Vagina (tissue), 2 donors: ENCODE measurements around the gene METTL23. TPM values are rescaled to one million over a fixed set of nuclear protein-coding genes. Genes with fewer than 3 reads are reported as not detected.

Source experiments
- DNase-seq, 2 donors: peaks; one replicate each; pipeline ENCODE4 v3.0.0-alpha.2; 2017; ENCODE audit errors: extremely low spot score in 2 of 2
- H3K27ac ChIP-seq: fragments of 200-600 bp; sonication (generic); one replicate; pipeline ENCODE4 v1.5.1; 2019
- H3K27me3 ChIP-seq: fragments of 200-600 bp; sonication (generic); one replicate; pipeline ENCODE4 v1.5.1; 2019
- H3K36me3 ChIP-seq, 2 donors: fragments of 200-600 bp; sonication (generic); one replicate each; pipeline ENCODE4 v1.5.1; 2017 to 2019
- H3K4me1 ChIP-seq: fragments of 200-600 bp; sonication (generic); one replicate; pipeline ENCODE4 v1.5.1; 2019
- H3K4me3 ChIP-seq, 2 donors: fragments of 200-600 bp; sonication (generic); 1 replicate in 1 of 2; 2 replicates in 1 of 2; pipeline ENCODE4 v1.5.1; 2016 to 2019
- H3K9me3 ChIP-seq: fragments of 200-600 bp; sonication (generic); one replicate; pipeline ENCODE4 v1.5.1; 2019
- POLR2A ChIP-seq, 2 donors: fragments of 450-650 bp; IDR thresholded peaks; one replicate each; pipeline ENCODE4 v1.6.1; 2017; ENCODE audit warnings: antibody characterized with exemption in 2 of 2, mild to moderate bottlenecking in 2 of 2, moderate library complexity in 2 of 2
- POLR2AphosphoS5 ChIP-seq, 2 donors: sonication (generic); formaldehyde crosslinking; IDR thresholded peaks; one replicate each; pipeline ENCODE4 v1.9.0; 2017; ENCODE audit warnings: antibody characterized with exemption in 2 of 2, mild to moderate bottlenecking in 2 of 2, low read depth in 1 of 2; ENCODE audit not compliant: insufficient read depth in 1 of 2
- intact Hi-C: fragments of 100-400 bp; cut with DNase I; formaldehyde crosslinking; loops from one replicate; pipeline ENCODE4 v1.15.1; 2023
- total RNA-seq: library from RNA; depleted of rRNA; stranded (reverse); fragments of >200 nt; gene quantifications from one replicate; pipeline ENCODE4 v1.2.3, GENCODE V29; 2016
- TF ChIP-seq, protein P1 (sequence below), 3 experiments: fragments of 450-650 bp in 2 of 3; fragments of 200-600 bp in 1 of 3; sonication (generic) in 1 of 3; IDR thresholded peaks; one replicate each; pipeline ENCODE4 v1.5.1; 2017 to 2019; ENCODE audit warnings: antibody characterized with exemption in 3 of 3, mild to moderate bottlenecking in 2 of 3, moderate library complexity in 2 of 3

The METTL23 gene
- total RNA-seq, 1 donor from 2014 or later, result 20.9 TPM

DNA sequence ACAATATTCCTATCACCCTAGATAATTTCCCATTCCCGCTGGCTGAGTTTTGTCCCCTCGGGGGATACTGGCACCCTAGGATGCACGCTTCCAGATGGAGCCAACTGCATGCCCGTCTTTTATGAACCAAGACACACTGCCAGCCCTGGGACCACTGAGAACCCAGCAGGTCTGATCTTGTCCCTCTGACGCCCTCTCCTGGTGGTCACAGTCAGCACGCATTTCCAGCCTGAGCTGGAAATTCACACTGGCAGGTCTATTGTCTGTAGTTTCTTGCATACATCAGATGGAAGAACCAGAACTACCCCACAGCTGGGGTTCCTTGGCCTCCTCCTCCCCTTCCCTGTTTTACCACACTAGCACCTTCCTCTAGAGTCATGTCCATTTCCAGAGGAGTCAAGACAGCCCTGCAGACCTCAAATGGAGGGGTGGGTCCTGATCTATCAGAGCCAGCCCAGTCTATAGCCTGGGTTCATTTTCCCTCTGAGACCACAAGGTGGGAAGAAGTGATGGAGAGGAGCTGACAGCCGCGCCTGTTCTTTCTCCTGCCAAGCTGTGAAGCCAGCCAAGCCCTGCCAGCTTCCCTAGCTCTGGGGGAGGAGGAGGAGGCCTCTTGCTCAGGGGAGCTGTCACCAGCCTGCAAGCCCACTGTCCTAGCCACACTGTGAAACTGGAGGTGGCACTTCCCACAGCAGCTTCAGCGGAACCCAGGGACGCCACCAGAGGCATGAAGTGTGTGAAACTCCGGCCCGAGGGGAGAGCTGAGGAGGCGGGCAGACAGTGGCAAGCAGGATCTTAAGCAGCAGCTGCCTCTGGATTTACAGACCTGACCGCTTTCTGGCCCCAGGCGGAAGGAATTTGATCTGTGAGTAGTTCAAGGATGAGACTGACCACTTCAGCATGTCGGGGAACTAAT is 45.2 kb upstream of the METTL23 start:
- Histone ChIP-seq H3K9me3 (no peaks in the 10 kb centered on the region), H3K27ac (peak overlapping the region; percentile 84), H3K27me3 (no peaks in the 10 kb centered on the region), H3K4me1 (peaks cover 39% of the 10 kb centered on the region), H3K4me3 (no peak overlapping the region), H3K36me3 (peaks cover 0 to 23% of the 10 kb centered on the region in 2 donors)
- intact Hi-C loops, result no loop called here
- DNase-seq, result no peak
- TF ChIP-seq POLR2A (IDR thresholded peaks at IDR 0.05), result no peak
- TF ChIP-seq, protein P1, sequence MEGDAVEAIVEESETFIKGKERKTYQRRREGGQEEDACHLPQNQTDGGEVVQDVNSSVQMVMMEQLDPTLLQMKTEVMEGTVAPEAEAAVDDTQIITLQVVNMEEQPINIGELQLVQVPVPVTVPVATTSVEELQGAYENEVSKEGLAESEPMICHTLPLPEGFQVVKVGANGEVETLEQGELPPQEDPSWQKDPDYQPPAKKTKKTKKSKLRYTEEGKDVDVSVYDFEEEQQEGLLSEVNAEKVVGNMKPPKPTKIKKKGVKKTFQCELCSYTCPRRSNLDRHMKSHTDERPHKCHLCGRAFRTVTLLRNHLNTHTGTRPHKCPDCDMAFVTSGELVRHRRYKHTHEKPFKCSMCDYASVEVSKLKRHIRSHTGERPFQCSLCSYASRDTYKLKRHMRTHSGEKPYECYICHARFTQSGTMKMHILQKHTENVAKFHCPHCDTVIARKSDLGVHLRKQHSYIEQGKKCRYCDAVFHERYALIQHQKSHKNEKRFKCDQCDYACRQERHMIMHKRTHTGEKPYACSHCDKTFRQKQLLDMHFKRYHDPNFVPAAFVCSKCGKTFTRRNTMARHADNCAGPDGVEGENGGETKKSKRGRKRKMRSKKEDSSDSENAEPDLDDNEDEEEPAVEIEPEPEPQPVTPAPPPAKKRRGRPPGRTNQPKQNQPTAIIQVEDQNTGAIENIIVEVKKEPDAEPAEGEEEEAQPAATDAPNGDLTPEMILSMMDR (IDR thresholded peaks at IDR 0.05), result peak; percentile 38 to 59 (median 46)

DNA sequence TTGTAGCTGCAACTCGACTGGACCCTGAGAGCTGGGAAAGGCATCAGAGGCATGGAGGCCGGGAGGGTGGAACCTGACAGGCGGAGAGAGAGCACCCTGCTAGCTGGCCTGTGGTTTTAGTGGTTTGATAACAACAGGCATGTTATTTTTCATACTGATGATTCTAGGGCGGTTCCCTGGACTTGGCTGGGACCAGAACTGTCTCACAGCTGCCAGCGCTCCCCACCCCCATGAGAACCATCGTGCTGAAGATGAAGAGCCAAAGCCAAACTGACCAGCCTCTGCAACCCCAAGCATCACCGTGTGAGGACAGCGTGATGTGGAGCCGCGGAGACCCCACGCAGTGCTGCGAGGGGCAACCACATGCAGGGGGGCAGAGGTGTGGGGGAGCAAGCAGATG is 44.3 kb upstream of the METTL23 start:
- DNase-seq, result no peak
- Histone ChIP-seq H3K36me3 (peaks cover 0 to 16% of the 10 kb centered on the region in 2 donors), H3K27me3 (no peaks in the 10 kb centered on the region), H3K27ac (peak overlapping the region; percentile 84), H3K4me1 (peaks cover 48% of the 10 kb centered on the region), H3K4me3 (no peak overlapping the region), H3K9me3 (no peaks in the 10 kb centered on the region)
- TF ChIP-seq POLR2AphosphoS5 (IDR thresholded peaks at IDR 0.05; ENCODE audit: insufficient read depth in 1 of 2, low read depth in 1 of 2), result peak in 1 of 2 donors; percentile 9
- TF ChIP-seq, protein P1 (IDR thresholded peaks at IDR 0.05), result no peak
- intact Hi-C loops, result no loop called here

DNA sequence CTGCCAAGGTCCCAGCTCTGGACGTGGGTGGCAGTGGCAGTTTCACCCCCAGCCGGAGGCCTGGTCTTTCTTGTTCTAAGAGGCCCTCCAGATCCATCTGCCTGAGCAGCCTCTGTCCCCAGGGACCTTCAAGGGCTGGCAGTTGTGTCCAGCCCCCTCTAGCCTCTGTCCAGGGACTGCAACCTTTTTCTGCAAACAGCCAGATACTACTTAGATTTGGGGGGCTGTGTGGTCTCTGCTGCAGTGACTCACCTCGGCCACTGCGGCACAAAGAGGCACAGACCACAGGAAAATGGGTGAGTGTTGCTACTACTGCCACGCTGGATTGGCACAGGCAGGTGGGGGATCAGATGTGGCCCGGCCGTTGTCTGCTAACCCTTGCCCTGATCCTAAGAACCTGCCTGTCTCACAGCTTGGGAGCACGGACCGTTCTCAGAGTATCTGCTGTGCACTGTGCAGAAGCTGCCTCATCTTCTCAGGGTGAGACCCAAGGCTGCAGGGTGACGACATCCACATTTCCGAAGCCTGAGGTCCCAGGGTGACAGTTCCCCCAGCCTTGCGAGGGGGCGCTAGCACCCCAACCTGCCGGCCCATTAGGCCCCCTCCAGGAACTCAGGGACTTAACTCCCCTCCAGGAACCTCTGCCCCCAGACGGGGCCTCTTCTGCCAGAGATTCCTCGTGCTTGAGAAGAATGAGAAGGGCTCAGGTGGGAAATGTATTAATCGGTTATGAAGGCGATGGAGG is 43.5 kb upstream of the METTL23 start:
- Histone ChIP-seq H3K36me3 (peaks cover 0 to 9% of the 10 kb centered on the region in 2 donors), H3K4me1 (peaks cover 56% of the 10 kb centered on the region), H3K9me3 (no peaks in the 10 kb centered on the region), H3K4me3 (no peak overlapping the region), H3K27me3 (no peaks in the 10 kb centered on the region), H3K27ac (peak overlapping the region; percentile 84)
- DNase-seq, result no peak
- intact Hi-C loops, result no loop called here
- TF ChIP-seq, protein P1 (IDR thresholded peaks at IDR 0.05), result no peak

DNA sequence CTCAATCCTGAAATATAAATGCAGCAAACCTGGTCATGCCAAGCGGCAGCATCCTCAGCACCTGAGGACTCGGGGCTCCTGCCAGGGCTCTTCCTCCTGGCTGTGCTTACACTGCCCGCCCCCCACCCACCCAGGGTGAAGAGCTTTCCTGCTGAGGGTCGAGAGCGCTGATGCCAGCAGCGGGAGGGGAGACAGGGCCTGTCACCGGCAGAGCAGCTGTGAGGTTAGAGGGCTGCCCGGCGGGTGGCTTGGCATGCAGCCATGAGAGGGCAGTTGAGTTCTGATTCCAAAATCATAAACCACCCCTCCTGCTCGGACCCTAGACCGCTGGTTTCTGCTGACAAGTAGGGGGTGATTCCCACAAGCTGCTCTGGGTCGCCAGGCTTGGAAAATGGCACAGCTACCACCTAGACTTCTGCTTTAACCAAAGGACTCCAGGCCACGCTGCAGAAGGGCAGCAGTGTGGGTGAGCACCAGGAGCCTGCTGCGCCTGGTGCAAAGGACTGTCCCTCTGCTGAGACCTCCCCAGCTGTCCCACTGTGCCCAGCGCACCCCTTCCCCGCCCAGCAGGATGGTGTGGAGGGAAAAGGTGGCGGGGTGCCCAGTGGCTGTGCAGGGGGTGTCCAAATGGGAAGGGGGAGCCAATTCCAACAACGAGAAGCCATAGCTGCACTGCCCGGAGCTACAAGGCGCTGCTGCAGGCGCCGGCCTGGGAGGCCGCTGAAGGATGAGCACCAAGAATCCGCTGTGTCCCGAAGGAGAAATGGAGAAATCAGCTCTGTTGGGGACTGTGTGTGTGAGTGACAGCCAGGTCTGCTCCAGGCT is 42.5 kb upstream of the METTL23 start:
- intact Hi-C loops, result no loop called here
- no peaks in the 10 kb centered on the region for H3K9me3 ChIP-seq
- no peak for DNase-seq
- no peak overlapping the region for H3K4me3 ChIP-seq
- H3K27me3 ChIP-seq, result no peaks in the 10 kb centered on the region
- peaks cover 66% of the 10 kb centered on the region for H3K4me1 ChIP-seq
- TF ChIP-seq POLR2A (IDR thresholded peaks at IDR 0.05) (no peak), POLR2AphosphoS5 (IDR thresholded peaks at IDR 0.05; ENCODE audit: insufficient read depth in 1 of 2, low read depth in 1 of 2) (no peak)
- TF ChIP-seq, protein P1 (IDR thresholded peaks at IDR 0.05), result no peak
- H3K36me3 ChIP-seq, result peaks cover 0 to 9% of the 10 kb centered on the region in 2 donors
- peak overlapping the region; percentile 84 for H3K27ac ChIP-seq
